Activated CD8-positive, alpha-beta T cell treated with anti-CD3 and anti-CD28 coated beads for 36 hours (primary cell): ENCODE measurements around the gene NMB. TPM values are rescaled to one million over a fixed set of nuclear protein-coding genes. Genes with fewer than 3 reads are reported as not detected.

Experiments
- ATAC-seq: fragments of 200-7000 bp; cut with Tn5 transposase; one replicate; pipeline ENCODE4 v1.10.0; 2021; ENCODE audit warnings: mild to moderate bottlenecking, moderate library complexity
- CTCF ChIA-PET: fragments of 350-600 bp; sonication (Branson Sonifier 250); formaldehyde crosslinking; loops from one replicate; lab custom pipeline; 2021; ENCODE audit warnings: antibody characterized with exemption; lab: Charles Lee
- POLR2A ChIA-PET: fragments of 350-600 bp; sonication (Branson Sonifier 250); formaldehyde crosslinking; loops from one replicate; lab custom pipeline; 2021; ENCODE audit warnings: antibody characterized with exemption; lab: Charles Lee
- DNase-seq: peaks from one replicate; pipeline ENCODE4 v3.0.0-alpha.2; 2020
- H3K27ac Mint-ChIP-seq: one replicate; pipeline ENCODE4 v1.8.0; 2021; ENCODE audit warnings: mild to moderate bottlenecking, mixed read lengths
- H3K27me3 Mint-ChIP-seq: one replicate; pipeline ENCODE4 v1.8.0; 2021; ENCODE audit warnings: mixed read lengths
- H3K36me3 Mint-ChIP-seq: one replicate; pipeline ENCODE4 v1.8.0; 2021; ENCODE audit warnings: low read depth, mixed read lengths
- H3K4me1 Mint-ChIP-seq: one replicate; pipeline ENCODE4 v1.8.0; 2021; ENCODE audit warnings: low read depth, mixed read lengths
- H3K4me3 Mint-ChIP-seq: one replicate; pipeline ENCODE4 v1.8.0; 2021; ENCODE audit warnings: mild to moderate bottlenecking, moderate library complexity, mixed read lengths
- H3K9me3 Mint-ChIP-seq: one replicate; pipeline ENCODE4 v1.8.0; 2021; ENCODE audit warnings: mixed read lengths
- CTCF ChIP-seq: fragments of 200-600 bp; IDR thresholded peaks from one replicate; pipeline ENCODE4 v1.8.0; 2022; ENCODE audit warnings: antibody characterized with exemption, mild to moderate bottlenecking
- intact Hi-C: fragments of 100-400 bp; cut with micrococcal nuclease; formaldehyde crosslinking; loops from one replicate; pipeline ENCODE4 v1.10.0; 2022
- total RNA-seq, 2 experiments: library from RNA; stranded (reverse); gene quantifications; one replicate each; pipeline ENCODE4 v1.2.3, GENCODE V29; 2021

The NMB gene
- total RNA-seq, 2 experiments from 2014 or later = 1.7 to 2.7 TPM

DNA sequence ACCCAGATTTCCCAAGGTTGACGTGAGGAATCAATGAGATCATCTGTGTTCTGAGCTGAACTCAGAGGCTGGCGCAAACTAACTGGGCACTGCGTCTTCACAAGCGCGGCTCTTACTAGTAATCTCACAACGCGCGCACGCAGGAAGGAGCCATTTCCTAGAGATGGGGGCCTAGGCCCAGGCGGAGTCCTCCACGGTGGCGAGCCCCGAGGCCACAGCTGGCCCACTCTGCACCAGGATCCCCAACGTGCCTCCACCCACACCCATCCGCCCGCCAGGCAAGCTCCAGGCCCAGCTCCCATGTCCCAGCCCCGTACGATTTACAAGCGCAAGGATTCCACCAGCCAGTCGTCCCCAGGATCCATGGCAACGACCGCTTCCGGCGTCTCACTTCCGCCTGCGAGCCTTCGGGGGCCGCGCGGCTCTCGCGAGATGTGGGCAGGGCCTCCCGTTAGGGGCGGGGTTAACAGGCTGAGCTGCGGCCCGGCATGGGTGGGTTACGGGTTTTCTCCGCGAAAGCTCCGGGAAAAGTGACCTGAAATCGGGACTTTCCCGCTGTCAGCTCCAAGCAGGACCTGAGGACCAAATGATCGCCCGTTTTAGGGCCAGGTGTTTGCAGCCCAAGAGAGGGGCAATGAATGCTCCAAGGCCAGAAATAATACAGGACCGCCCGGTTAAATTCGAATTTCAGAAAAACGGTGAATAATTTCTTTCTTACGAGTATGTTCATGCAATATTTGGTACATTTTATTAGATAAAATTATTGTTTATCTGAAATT, 3.9 kb downstream of the NMB start, which contains the start of gene WDR73:
Gene WDR73, minus strand, starts transcription at position 374 of the 779 bp plus-strand sequence. Its CDS starts 9 bp downstream, at position 365.
- H3K9me3 Mint-ChIP-seq = no peaks in the 10 kb centered on the region
- H3K4me1 Mint-ChIP-seq = peaks cover 41% of the 10 kb centered on the region
- peaks cover 13% of the 10 kb centered on the region for H3K36me3 Mint-ChIP-seq
- ATAC-seq = peak; percentile 83
- intact Hi-C loops = loop anchor here (10.0 kb wide), 1 partner anchor 221 kb away; no protein-coding TSS in a partner anchor
- POLR2A ChIA-PET = interaction anchor here (0.6 to 3.6 kb wide), 24 partner anchors 9 to 137 kb away, joined by 3 to 21 read pairs (median 4); partner anchors contain the start of genes SEC11A and ZSCAN2
- H3K27me3 Mint-ChIP-seq = no peaks in the 10 kb centered on the region
- peak within 1 kb of the TSS; percentile 94 for H3K4me3 Mint-ChIP-seq
- peak within 1 kb of the TSS; percentile 97 for H3K27ac Mint-ChIP-seq
- CTCF ChIA-PET = interaction anchor here (0.6 to 4.7 kb wide), 20 partner anchors 11 to 327 kb away, joined by 3 to 33 read pairs (median 4); partner anchors contain the start of gene ZSCAN2
- peak; percentile 98 for DNase-seq
- TF ChIP-seq CTCF = no peak

GRCh38 chr15:84653584-84653909, 4.5 kb downstream of the NMB start:
- peaks cover 37% of the 10 kb centered on the region for H3K4me1 Mint-ChIP-seq
- ChIA-PET POLR2A (interaction anchor here (0.6 to 3.6 kb wide), 21 partner anchors 8 to 138 kb away, joined by 3 to 21 read pairs (median 5); partner anchors contain the start of genes SEC11A and ZSCAN2), CTCF (interaction anchor here (0.6 to 4.7 kb wide), 18 partner anchors 10 to 327 kb away, joined by 3 to 33 read pairs (median 4); partner anchors contain the start of gene ZSCAN2)
- no peaks in the 10 kb centered on the region for H3K27me3 Mint-ChIP-seq
- intact Hi-C loops = loop anchor here (10.0 kb wide), 1 partner anchor 221 kb away; no protein-coding TSS in a partner anchor
- H3K27ac Mint-ChIP-seq = peak overlapping the region; percentile 97
- peaks cover 18% of the 10 kb centered on the region for H3K36me3 Mint-ChIP-seq
- ATAC-seq = no peak
- H3K9me3 Mint-ChIP-seq = no peaks in the 10 kb centered on the region
- peak overlapping the region; percentile 94 for H3K4me3 Mint-ChIP-seq
- no peak for TF ChIP-seq CTCF
- no peak for DNase-seq

- Mint-ChIP-seq H3K4me1 (peaks cover 32% of the 10 kb centered on the region), H3K4me3 (no peak overlapping the region), H3K27ac (peak overlapping the region; percentile 32), H3K36me3 (peaks cover 39% of the 10 kb centered on the region), H3K9me3 (no peaks in the 10 kb centered on the region), H3K27me3 (no peaks in the 10 kb centered on the region)
- POLR2A ChIA-PET = no interaction called here
- CTCF ChIA-PET = interaction anchor here (0.8 kb wide), 2 partner anchors 42 to 278 kb away, joined by 3 read pairs; no protein-coding TSS in a partner anchor
- DNase-seq = no peak
- TF ChIP-seq CTCF = no peak
- ATAC-seq = no peak
- intact Hi-C loops = loop anchor here (10.0 kb wide), 1 partner anchor 225 kb away; no protein-coding TSS in a partner anchor
Measured at GRCh38 chr15:84649706-84650105, 8.3 kb downstream of the NMB start.

- intact Hi-C loops = no loop called here
- ChIA-PET POLR2A (interaction anchor here (1.8 kb wide), 1 partner anchor 67 kb away, joined by 5 read pairs; the partner anchor contains the start of gene SEC11A), CTCF (no interaction called here)
Measured at GRCh38 chr15:84648539-84648938, 9.5 kb downstream of the NMB start.

More at GRCh38 chr15:84648539-84648938, 9.5 kb downstream of the NMB start:
- Mint-ChIP-seq H3K4me3 (no peak overlapping the region), H3K36me3 (peaks cover 40% of the 10 kb centered on the region), H3K9me3 (no peaks in the 10 kb centered on the region), H3K4me1 (peaks cover 30% of the 10 kb centered on the region), H3K27ac (peak overlapping the region; percentile 72), H3K27me3 (no peaks in the 10 kb centered on the region)
- no peak for ATAC-seq
- DNase-seq = no peak
- TF ChIP-seq CTCF = no peak
